CD4-positive, alpha-beta T cell treated with Interferon gamma for 1 hour (primary cell): Measurements from ENCODE around the gene ZNF385D.

ENCODE experiments used
- DNase-seq: peaks from one replicate; pipeline ENCODE4 v3.0.0-alpha.2; 2020

The ZNF385D gene

DNA sequence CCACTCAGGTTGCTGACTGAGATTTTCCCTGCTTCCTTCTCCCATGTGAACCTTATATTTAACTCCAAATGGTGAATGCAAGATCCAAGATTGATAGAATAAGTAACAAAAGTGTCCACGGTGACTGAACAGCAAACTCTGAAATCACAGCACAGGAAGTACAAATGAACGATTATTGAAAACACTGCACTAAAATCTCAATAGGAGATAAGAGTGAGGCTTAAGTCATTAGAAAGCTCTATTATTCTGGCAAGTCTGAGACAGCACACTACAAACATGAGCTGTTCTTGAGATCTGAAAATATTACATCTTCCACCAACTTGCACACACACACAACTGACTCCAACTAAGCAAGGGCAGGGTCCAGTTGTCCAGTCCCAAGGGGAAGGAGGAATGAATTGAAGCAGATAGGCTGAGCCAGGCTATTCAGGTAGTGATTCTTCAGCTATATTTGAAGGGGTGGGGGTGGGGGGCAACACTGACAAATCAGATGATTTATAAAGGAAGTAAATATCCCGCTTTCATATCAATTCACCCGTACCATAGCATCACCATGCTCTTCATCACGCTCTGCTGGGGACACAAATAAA lies 2.9 kb downstream of the ZNF385D start:
- DNase-seq: no peak

DNA sequence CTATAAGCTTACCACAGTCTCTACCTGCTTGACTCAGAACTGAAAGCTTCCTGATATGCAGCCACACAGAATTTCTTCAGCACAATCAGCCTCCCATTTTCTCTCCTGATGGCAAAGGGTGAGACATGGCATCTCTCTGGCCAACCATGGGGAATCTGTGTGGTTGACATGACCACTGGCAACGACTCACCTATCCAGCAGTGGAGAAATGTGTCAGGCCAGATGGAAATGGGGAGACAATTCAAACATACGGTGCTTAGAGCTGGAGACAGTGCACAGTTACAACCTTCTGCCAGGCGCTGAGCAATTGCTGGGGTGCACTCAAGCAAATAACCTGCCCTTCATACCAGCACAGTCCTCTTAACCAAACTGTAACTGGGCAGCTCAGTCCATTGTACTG lies 3.6 kb downstream of the ZNF385D start:
- no peak for DNase-seq

DNA sequence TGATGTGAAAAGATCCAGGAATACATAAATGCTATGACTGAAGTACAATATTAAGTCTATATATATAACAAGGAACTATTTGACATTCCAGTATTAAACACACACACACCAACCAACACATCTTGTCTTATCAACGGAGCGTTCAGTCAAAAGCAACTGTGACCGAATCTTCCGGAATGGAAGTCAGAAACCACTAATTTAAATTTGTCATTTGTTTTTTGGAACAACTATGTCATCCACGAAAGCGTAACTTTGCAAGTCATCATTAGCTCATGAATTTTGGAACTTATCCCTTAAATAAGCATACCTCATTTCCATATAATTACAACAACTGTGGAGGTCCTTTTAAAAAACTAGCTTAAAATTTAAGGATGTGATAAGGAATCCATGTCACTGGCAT lies 5.0 kb downstream of the ZNF385D start:
- no peak for DNase-seq

DNA sequence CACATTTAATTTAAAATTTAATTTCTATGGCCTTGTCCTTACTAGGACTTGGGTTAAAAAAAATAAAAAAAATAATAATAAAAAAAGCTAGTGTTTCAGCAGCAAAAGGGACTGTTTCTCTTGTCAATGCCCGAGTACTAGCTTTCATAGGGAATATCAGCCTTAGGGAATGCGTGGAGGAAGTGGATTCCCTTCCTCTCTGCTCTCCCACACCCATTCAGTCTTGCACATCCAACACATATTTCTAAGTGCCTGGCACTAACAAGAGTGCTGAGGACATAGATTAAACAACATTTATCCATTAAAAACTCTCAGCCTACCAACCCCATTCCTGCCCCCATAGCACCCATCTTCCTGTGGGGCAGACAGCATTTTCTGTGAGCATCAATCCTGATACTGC lies 6.2 kb downstream of the ZNF385D start:
- no peak for DNase-seq

DNA sequence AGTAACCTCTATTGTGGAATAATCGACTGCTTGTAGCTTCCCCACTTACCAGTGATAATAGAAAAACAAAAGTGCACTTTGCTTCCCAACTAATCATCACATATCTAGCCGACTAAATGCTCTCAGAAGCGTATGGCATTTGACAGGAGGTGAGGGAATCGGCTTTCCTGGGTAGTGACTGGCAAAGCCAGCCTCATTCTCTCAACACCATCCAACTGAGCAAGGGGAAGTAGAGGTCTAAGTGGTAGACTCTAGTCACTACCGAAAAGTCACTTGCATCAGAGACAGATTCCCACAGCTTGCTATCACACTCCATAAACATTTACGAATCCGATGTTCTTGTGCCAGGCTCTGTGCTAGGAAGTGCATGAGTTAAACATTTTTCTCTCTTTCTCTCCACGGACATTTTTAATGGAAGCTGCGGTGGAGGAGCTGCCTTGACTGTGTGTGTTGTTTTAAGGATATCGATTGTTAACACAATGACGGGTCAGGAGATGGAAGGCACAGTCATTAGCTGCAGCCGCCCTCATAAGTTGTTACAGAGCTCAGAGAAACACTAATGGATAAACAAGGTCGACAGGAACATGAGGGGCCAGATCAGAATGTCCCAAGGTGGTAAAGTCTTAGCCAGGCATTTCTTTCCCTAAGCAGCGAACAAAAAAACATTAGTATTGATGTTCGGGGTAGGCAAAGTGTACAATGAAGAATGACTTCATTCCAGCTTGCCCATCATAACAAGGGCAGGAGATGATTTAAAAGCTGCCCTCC lies 11.9 kb downstream of the ZNF385D start:
- no peak for DNase-seq

DNA sequence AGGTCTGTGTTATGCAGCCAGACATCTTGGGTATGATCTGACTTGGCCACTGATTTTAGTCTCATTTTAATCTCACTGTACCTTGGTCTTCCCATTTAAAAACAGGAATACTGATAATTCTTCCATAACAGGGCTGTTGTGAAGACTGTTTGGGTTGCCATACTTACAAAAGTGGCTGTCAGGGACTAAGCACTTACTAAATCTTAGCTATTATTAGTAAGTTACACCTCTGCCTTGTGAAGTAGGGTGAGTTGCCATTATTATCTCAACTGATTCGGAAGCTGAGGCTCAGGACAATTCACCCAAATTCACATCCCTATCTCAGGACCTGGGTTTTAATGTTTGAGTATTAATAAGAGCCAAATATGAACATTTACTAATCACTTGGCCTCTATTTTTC lies 12.7 kb downstream of the ZNF385D start:
- DNase-seq: no peak

DNA sequence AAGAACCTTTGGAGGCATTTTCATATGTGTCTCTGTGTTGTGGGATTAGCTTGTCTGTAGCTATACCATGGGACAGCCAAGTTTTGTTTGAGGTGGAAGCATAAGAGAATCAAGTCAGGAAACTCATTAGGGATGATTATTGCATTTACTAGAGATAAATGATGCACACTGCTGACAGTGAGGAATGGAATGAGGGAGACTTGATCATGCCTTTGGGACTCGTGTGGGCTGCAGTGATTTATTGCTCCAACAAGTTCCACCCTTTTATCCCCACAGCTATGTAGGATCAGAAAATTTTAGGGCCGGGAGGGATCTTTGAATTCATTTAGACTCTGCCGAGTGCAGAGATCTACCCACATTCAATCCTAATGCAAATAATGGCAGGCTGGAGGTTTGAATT lies 16.3 kb downstream of the ZNF385D start:
- no peak for DNase-seq

DNA sequence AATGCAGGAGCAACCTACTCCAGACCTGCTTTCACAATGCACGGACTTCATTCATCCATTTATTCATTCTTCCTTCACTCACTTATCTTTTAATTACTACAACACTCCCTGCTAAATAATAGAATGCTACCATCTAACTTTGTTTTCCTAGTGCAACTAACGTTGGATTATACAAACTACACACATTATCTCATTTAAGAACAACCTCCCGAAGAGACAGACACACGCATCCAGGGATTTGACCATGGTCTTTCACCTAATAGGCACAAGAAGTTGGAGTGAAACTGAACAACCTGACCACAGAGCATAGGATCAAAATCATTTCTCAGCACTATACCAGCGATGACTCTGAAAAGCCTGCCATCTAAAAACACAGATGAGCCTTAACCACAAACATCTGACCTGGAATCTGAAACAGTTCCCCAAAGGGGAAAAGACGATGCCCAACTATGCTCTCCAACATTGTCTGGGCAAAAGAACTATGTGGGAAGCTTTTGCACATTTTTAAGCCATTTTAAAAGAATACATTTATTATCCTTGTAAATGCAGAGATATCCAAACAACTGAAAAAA lies 21.0 kb downstream of the ZNF385D start:
- no peak for DNase-seq

DNA sequence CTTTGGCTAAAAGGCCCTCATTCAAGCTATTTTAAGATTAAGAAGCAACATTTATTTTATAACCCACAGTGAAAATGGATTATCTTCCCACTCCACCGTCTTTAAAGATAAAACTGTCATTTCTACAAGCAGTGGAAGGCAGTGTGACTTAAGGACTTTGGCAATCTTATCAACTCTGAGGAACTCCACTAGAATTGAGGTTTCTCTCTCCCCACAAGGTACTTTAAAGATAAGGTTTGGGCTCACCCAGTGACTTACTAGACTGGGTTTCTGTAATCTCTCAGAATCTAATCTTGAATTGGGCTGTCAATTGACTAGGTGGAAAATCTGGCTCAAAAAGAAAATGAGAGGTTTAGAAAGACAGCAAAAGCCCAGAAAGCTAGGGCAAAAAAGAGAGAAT lies 21.7 kb downstream of the ZNF385D start:
- no peak for DNase-seq

DNA sequence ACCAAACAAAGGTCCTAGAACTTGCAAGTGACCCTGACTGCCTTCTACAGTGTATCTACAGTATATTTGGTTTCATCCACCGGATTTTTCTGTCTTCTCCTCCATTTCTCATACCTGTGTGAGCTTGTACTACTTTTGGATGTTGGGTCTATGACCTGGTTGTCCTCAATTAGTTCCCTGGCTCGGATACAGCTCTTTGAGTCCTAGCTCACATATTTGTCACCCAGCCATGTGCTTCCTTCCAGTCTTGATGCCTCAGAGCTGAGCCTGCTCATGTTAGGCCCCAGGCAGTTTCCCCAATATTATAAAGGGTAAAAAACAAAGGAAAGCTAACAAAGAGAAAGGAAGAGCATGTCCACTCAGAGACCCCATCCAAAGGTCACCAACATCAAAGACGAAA lies 28.2 kb downstream of the ZNF385D start:
- no peak for DNase-seq

DNA sequence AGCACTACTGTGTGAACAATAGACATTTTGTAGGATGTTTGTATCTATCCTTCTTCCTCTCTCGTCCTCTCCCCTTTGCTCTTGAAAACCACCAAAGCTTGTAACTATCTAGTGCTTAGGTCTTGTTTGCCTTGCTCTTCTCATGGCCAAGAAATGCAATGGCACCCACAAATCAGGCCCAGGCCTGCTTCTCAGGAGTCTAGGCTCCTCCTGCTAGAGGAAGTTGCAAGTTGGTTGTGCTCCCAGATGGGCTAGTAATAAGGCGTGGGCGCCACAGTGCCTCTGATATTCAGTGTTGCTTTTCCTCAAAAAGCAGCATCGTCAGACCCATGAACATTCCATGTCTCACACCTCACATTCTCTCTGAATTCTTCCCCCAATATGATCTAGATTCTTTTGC lies 28.7 kb downstream of the ZNF385D start:
- no peak for DNase-seq

DNA sequence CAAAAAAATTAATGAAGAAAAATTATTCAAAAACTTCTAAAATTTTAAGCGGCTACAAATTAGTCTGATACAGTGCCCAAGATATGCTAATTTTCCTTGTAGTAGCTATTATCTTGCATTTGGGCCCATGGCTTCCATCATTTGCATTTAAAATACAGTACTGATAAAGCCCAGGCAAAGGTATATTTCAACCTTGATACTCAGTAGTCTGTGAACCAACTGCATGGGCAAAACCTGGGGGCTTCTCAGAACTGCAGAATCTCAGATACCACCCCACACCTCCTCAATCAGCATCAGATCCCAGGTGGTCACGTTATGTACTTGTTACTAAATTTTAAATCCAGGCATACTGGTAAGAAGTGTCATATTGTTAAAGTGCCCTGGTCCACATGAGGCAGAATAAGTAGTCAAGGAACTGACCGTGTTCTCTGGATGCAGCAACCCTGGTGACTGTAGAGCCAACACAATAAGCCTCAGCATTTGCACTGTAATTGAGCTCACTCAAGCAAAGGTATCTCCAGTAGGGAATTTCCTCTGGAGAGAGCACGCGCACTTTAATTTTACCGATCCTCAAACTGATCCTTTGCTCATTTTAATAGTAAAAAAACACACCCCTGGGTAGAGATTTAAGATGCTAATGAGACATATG lies 31.9 kb downstream of the ZNF385D start:
- DNase-seq: no peak

DNA sequence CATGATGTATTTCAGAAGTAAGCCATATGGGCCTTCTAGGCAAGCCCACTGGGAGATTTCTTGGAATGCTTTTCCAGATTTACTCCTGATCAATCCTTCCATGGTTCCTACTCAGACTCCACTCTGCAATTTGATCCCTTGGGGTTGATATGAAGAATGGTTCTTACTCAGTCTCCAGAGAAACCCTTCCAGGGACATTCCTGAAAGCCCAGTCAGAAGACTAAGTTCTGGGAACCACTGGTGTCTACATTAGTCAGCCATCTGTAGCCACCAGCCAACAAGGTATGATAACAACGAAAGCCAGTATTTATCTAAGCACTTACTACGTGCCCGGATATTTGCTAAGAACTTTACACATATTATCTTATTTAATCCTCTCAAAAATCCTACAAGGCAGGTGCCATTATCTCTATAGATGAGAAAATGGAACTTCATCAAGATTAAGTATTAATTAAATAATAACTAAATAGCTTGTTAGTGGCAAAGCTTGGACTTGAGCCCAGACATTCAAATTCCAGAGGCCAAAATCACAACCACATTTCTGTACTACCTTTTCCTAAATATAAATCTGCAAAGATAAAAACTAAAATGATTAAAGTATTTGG lies 32.7 kb downstream of the ZNF385D start:
- no peak for DNase-seq

DNA sequence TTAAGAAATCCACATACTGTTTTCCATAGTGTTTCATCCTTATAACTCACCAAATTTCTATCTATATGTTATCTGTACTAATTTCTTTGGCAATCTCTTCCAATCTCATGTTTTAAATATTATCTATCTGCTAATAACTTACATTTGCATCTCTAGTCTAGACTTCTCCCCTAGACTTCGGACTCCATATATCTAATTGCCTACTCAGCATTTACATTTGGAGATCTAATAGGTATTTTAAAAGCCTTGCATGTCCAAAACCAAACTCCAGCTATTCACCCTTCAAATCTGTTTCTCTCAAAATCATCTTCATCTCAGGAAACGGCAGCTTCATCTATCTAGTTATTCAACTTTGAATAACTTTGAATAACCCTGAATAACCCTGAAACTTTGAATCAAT lies 35.3 kb downstream of the ZNF385D start:
- DNase-seq: no peak

DNA sequence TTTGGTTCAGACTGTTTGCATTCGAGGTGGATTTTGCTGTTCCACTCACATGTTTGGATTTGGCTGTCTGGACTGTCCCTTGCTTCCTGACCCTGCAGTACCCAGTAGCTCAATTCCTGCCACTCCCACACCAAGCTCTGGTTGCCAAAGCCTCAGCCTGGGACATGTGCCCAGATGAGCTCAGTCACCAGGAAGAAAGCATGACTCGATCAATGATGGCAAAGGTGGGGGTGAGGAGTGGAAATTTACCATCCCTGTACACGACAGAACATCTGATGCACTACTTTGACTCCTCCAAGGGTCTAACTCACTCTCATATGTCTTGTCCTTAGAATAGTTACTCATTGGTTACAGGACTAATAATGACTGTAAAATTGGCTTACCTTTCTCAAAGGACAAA lies 45.2 kb downstream of the ZNF385D start:
- no peak for DNase-seq

DNA sequence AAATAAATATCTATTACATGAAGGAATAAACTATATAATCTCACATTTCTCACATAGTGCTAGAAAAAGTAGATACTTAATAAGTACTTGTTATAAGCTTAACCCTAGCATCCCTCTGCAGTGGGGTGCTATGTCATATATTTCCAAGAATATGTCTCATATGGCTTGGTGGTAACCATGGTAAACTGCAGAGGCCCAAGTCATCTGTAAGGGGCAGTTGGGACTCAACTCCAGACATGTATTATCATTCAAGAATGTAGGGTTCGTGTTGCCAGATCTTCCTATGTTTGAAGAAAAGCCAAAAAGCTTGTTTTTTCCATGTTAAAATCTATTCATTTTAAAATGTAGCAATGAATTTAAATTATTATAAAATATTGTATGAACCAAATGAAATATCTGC lies 46.2 kb downstream of the ZNF385D start:
- no peak for DNase-seq

DNA sequence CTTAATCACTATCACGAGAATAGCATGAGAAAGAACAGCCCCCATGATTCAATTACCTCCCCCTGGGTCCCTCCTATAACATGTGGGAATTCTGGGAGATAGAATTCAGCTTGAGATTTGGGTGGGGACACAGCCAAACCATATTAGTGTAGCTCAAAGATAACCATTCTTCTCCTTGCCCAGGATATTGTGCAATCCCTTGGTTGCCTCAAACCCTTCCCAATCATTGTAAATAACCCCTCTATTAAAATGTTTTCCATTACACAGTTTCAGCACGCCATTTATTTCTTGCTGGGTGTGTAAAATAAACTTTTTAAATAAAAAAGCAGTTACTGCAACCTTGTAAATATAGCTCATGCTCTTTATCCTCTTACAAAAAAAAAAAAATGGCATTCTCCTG lies 47.7 kb downstream of the ZNF385D start:
- DNase-seq: no peak

DNA sequence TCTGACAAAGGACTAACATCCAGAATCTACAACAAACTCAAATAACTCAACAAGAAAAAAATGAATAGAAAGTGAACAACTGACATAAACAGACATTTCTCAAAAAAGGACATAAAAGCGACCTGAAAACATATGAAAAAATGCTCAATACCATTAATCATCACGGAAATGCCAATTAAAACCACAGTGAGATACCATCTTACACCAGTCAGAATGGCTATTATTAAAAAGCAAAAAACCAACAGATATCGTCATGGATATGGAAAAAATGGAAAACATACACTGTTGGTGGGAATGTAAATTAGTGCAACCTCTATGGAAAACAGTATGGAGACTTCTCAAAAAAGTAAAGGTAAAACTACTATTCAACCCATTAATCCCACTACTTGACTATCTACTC lies 53.3 kb downstream of the ZNF385D start:
- DNase-seq: no peak

DNA sequence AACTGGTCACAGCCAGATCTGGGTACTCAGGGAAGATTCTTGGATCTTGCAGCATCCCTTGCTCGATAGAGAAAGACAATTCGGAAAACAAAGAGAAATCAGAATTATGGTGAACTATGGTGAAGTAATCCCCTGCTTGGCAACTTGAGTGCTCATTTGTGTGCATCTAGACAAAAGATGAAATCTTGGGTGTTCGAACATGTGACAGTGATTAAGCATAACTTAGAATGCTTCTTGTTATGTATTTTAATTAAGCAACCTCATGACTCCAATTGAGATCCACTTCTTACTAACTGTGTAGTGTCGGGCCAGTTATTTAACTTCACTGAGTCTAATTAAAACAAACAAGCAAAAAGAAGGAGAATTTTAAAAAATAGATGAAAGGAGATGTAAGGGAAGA lies 56.5 kb downstream of the ZNF385D start:
- DNase-seq: no peak

DNA sequence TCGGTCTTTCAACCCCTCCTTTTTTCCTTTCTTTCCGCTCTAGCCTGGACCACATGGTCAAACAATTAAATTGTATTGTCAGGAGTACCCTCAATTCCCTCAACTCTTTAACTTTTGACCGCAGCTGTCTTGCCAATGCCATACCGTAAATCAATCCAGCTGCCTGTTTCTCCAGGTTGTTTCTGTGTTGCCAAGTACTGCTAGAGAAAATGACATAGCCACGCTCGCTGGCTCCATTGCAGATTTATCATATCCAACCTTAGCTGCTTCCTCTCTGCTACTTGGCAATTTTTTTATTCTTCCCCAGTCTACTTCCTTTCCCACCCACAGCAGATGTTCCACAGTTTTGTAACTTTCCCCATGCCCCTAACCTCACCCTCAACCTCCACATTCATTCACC lies 60.0 kb downstream of the ZNF385D start:
- no peak for DNase-seq

DNA sequence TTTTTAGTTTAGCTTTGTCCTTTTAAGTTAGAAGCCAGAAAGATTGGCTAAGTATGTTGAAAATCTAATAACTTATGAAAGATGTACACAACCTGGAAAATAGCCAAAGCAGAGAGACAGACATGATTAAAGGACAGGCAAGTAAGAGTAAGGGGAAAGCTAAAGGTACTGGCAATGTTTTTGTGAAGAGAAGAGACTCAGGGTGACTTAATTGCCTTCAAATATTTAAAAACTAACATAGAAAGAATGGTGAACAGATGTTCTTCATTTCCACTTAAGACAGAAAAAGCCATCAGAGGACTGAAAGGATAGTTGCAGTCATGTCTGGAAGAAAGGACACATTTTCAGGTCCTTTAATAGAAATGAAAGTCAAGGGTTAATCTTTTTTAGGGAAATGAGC lies 68.8 kb downstream of the ZNF385D start:
- DNase-seq: no peak

DNA sequence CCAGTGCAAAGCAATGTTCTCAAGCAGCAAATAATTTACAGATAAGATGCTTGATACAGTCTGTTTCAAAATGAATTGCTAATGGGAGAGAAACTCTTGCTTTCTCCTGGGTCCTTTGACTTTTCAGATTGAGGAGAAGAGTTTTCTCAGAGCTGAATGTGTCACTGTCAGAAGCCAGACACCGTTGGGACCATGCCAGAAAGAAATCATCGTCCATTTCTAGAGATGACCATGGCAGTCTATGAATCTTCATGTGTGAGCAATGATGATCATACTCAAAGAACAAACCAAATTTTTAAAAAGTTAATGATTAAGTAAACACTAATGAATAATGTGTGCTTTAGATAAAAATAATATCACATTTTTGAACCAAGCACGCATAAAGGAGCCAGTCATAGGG lies 77.6 kb downstream of the ZNF385D start:
- DNase-seq: no peak

DNA sequence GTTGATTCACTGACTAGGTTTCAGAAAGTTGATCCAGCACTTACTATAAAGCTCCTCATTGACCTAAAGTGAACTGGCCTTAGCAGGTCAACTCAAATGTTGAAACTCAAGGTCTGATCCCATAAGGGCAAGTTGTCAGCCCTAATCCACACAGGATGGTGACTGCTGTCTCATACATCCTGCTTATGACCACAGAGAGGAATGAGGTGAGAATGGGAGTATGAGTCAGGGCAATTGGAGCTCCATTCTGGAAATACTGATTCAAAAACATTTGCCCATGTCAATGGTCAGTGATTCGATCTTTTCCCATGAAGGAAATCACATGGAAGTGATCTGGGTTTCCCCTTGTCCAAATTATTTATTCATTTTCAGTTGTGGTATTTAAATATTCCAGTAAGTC lies 78.7 kb downstream of the ZNF385D start:
- DNase-seq: no peak

DNA sequence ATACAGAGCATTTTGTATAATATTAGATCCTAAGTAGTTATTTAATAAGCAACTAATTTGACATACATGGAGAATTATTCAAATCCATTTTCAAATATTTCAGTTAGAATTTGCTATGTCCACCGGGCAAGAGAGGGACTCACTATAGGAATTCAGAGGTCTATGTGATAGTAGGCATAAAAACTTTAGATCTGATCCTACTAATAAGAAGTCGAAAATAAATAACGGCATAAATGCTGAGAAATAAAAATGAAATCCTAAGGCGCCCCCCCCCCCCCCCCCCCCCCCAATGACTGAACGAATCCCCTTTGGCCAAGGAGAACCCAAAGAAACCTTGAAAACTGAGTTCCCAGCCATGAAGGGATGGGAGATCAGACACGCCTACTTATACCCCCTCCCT lies 80.6 kb downstream of the ZNF385D start:
- no peak for DNase-seq
